H4 (cell line): ENCODE results near the gene OSBPL5. TPM values are rescaled to one million over a fixed set of nuclear protein-coding genes. Genes with fewer than 3 reads are reported as not detected.

ENCODE experiments used
- DNase-seq: peaks from one replicate; pipeline ENCODE4 v3.0.0-alpha.2; 2015; ENCODE audit warnings: low spot score
- total RNA-seq: library from RNA; depleted of rRNA; stranded (reverse); fragments of >200 nt; shearing (Covaris generic); gene quantifications from 2 replicates; pipeline ENCODE4 v1.2.3, GENCODE V29; 2014

The OSBPL5 gene
- total RNA-seq, 1 experiment from 2014 or later, result 9.2 TPM

DNA sequence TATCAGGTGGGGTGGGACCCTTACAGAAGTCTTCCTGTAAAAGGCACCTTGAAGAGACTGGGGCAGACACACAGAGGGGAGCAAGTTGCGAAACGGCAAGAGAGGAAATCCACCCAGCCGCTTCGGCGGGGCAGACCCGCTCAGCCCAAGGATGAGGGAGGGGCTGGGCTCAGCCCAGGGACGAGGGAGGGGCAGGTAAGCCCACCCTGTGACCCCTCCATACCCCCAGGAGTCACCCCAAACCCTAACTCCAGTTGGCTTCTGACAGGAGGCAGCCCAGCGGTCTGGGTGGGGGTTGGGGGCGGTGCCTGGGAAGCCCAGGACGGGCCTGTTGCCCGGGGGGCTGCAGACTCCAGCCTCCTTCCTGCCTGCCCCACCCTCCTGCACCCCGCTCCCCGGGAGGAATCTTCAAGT is 965 bp downstream of the OSBPL5 start:
- DNase-seq, result no peak

DNA sequence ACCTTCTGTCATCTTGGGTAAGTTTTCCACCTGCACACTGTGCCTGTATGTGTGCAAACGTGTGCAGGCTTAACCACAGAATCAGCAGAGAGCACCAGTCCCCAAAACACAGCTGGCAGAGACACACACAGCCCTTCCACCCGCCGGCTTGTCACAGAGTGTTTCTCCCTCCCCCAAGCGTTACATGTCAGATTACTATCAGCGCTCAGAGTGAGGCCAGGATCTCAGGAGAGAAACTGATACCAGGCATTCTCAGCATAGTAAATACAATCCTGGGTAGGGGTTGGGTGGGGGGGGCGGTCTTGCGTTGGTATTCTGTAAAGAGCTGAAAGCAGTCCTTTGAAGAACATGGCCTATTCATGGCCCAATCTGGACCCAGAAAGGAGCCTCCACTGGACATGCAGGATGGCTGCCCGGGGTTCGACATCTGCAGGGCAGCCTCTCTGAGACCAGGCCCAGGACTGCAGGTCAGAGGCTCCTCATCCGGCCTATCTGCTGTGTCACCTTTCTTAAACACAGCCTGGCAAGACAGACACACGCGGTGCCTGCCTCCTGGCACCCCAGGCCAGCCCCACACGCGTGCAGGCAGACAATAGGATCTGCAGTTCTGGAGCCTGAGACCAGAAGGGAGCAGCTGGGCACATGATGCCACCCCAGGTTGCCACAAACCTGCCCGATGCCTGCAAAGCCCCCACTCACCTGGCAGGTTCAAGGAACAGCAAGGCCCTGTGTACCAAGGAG is 1.7 kb downstream of the OSBPL5 start:
- DNase-seq, result no peak

DNA sequence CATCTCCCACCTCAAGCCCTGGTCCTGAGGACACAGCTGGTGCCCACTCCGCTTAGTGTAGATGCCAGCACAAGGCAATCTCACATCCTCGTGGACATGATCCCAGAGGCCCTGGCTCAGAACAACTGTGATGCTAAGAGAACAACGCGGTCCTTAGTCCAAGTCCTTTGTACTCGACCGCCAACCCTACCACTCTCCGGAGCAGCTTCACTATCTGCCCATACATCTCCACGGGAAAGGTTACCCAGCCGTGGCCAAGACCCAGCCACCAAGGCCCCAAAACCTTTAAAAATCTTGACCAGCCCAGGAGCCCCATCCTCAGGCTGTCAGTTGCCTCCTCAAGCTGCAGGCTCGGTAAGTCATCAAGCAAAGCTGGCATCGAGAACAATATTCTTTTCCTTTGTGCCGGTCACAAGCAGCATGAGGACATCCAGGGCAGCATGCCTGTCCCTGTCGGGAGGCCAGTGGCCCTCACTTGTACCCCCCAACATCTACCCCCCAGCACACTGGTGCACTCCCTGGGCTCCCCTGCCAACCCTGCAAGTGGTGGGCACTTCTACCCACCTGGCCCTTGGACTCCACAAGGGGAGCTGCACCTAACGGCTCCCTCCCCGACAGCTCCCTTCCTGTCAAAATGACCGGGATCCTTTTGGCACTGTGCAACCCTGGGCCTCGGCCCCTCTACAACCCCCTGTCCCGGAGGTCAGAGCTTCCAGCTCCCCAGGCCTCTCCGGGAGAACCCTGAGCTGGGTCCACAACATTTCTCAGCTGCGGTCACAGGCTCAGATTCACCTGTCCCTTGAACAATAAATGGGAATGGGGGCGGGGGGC is 2.5 kb downstream of the OSBPL5 start:
- no peak for DNase-seq

DNA sequence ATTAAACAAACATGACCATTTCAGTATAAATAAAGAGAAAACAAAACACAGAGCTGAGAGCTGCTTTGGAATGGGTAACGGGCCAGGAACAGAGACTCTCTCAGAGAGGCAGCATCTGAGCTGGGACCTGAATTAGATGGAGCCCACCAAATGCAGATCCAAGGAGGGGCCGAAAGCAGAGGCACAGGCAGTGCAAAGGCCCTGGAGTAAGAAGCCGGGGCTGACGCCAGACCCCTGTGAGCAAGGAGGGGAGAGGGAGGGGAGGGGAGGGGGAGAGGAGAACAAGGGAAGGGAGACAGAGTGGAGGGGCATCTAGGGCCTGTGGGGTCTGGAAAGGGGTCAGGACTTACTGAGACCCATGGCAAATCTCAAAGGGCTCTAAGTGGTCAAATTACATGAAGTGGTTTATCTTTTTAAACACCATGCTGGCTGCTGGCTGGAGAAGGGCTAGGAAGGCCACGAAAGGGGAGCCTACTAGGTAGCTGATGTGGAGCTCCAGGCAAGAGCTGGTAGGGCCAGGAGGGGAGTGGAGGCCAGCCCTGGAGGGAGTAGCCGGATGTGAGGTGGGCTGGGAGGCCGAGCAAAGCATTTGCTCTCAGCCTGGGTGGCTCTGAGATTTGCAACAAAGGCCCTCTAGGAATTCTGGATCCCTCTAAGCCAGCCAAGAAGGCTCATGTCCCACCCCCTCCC is 3.2 kb downstream of the OSBPL5 start:
- no peak for DNase-seq

DNA sequence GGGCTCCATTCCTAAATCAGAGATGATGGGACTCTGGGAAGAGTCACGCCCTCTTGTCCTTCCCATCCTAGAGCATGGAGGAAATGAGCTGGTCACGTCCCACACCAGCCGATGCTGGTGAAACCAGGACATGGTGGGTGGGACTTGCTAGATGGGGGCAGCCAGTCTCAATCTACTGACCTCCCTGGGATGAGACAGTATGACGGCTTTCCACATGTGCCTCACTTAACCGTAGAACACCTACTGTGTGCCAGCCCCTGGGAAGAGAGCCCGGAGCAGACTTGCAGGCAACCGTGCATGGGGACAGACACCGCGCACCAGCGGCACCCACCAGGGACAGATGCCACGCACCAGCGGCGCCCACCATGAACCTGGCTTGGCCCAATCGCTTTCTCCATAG is 3.8 kb downstream of the OSBPL5 start:
- DNase-seq, result no peak

DNA sequence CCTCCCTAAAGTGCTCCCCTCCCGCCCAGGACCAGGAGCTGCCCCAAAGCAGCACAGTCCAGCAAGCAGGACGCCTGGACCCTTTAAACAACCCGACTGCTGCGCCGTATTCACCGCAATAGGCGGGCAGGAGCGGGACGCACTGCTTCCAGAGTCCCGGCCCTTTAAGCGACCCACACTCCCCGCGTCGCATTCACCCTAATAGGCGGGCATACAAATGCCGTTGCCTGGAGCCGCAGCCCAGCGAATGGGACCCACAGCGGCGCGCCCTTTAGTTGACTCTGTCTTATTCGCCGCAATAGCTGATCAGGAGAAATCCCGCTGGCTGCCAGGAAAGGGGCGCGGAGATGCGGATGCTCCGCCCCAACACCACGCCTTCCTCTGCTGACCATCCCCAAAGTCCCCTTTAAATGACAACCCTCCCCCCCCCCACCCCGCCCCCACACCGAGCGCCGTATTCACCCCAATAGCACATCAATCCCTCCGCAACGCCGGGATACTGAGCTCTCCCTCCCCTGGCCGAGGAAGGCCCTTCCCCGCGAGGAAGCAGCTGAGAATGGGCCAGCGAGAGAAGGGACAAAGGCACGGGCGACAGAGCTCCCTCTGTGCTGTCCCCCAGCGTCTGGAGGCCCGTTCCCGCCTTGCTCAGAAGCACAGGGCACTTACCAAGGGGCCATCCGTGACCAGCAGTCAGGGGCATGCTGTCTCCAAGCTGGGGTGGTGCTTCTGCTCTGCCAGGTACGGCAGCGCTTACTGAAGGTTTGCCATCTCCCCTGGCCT is 4.7 kb downstream of the OSBPL5 start:
- DNase-seq, result peak; percentile 87

DNA sequence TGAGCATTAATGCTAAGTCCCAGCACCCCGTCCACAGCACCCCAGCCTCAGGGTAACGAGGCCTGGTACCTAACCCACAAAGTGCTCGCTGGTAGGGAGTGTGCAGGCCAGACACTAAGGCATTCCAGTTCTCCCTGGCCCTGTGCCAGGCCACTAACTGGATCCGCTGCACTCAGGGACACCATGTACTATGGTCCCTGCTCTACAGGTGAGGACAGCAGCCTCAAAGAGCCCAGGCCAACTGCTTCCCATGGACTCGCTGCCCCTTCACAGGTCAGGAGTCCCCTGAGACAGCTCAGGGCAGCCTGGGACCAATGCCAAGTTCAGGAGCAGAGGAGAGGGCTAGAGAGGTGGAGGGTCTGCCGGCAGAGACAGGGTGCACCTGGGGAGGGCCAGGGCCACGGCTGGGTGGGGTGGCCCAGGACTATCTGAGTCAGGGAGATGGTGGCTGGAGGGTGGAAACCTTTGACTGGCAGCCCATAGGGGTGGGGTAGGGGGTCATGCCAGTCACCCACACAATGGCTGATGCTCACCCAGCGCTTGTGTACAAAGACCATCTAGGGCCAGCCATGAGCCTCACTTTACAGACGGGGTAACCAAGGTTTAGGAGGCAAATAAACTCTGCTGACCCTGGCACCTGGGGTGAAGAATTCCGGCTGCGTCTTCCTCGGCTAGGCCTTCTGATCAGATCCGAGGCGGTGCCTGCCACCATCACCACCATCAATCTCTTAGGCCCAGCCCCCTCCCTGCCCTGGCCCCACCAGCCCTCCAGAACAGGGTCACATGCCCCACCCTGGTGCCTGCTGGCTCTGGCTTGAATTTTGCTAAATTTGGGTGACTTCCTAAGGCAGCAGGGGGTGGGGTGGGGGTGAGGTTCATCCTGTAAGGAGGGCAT is 5.6 kb downstream of the OSBPL5 start:
- no peak for DNase-seq

DNA sequence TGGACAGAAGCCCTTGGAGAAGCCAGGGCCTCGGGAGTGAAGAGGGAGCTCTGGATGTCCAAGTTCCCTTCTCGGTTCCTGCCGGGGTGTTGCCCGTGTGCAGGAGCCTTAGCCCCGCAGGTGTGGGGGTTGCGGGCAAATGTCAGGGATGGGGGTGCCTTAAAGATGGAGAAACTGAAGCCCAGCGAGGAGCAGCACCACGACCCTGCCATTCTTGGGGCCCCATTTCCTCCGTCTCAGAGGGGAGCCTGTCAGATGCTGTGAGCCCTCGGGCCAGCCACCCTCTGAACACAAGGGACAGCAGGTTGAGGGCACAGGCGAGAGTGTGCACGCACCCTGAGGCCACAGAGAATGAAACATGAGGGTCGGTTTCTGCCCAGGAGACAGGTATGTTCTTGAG is 6.3 kb downstream of the OSBPL5 start:
- DNase-seq, result no peak

DNA sequence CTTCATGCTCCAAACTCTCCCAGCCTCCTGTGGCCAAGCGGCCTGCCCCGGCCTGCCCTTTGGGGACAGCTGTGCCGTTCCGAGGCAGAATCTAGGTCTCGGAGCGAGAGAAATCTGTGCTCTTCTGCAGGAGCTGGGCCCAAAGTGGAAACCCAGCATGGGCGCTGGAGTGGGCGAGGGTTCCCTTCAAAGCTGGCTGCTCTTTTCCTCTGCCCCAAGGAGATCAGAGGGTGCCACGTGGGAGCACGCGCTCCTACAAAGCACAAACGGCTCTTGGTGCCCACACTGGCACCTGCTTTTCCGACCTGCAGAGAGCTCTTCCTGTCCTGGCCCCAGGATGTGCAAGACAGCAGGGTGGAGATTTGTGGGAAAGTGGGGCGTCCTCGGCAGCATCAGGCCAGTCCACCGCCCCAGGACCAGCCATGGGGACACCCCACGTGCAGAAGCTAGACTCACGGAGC is 6.9 kb downstream of the OSBPL5 start:
- DNase-seq, result no peak

DNA sequence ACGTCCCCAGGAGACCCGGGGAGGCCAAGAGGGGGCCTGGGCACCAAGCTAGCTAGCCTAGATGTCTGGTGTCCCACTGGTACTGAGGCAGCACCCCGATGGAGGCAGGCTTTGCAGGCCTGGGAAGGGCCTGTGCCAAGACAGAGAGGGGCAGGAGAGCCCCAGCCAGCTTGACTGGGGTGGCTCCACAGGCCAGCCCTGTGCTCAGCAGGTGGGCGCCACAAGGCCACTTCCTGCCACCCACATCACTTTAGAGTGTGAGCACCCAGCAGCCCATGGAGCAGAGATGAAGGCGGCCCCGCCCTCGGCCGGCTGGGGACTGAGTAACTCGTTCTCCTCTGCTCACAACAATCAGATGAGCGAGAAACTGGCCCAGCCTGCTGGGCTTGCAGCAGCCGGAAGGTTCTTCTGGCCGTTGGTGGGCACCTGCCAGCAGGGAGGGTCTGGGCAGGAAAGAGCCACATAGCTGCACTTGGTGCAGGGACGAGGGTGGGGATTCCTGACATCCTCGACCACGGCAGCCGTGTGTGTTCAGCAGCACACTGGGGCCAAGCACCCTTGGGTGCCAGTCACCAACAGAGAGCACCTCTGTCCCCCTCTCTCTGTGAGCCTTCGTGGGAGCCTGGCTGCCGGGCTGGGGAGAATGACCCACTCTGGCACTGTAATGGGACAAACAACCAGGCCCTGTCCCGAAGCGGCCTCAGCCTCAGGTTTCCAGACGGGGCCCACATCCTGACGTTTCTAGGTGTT is 7.6 kb downstream of the OSBPL5 start:
- no peak for DNase-seq

DNA sequence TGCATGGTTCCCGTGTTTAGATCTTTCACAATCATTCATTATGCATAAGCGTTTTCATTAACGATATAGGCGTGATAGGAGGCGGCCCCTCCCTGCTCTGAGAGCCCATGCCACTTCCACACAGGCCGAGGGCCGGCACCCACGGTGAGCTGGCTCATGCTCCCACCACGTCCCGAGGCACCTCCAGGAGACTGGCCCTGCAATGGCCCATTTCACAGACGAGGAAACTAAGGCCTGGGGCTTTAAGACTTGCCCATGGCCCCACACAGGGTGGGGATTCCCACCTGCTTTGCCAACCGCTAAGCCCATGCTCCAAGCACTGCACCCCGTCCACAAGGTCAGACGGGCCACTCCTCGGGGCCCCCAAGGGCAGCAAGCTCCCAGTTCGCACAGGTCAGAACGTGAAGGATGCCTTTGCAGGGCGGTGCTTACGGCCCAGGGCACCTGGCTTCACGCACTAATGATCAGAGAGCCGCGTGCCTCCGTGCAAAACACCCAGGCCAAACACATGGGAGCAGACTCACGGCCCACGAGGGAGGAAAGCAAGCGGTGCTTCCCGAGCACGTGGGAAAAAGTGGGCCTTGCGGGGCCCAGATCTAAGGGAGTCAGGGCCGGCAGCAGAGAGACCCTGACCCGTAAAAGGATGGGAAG is 8.3 kb downstream of the OSBPL5 start:
- DNase-seq, result no peak

DNA sequence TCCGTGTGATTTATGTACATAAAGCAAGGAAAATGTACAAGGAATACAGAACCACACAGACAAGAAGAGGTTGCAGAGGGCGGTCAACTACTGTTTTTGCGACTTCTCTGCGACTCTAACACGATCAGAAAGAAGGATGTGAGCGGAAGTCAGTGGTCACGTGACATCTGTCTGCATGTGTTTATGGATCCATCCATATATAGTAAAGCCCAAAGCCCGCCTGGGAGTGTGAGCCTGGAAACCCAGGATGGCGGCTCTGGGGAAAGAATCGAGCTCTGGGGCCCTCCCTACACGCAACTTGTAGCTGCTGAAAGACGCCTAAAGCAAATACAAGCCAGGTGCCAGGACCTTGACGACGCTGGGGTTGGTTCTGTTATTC is 8.8 kb downstream of the OSBPL5 start:
- DNase-seq, result no peak

DNA sequence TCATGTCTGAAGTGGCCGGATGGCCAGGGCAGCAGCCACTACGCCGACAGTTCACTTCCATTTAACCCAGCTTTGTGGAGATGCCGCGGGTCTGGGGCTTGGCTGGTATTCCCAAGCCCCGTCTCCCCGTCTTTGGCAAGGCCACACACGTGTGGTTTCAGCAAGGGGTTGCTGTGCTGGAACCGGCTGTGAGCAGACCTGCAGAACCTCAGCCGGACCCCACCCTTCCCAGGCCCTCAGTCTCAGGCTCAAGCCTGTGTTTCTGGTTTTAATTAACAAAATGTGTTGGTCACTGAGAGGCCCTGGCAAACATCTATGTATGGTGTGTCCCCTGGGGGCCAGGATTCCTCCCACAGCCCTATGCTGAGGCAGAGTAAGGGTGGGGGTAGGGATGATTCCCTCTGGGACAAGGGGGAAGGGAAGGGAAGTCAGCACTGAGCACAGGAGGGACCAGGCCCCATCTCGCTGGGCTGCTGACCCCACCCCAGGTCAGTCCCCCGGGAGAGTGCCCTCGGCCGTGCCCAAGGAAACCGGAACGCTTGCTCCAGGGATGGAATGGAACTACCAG is 9.3 kb downstream of the OSBPL5 start:
- no peak for DNase-seq

DNA sequence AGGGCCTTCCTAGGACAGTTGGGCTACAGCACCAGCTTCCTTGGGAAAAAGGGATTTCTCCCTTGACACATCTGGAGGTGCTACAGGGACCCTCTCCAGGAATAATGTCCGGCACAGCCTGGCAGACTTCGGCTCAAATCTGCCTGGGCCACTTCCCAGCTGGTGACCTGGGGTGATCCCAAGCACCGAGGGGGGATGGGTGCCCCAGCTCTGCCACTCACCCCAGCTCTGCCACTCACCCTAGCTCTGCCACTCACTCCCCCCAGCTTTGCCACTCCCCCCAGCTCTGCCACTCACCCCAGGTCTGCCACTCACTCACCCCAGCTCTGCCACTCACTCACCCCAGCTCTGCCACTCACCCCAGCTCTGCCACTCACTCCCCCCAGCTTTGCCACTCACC is 9.9 kb downstream of the OSBPL5 start:
- no peak for DNase-seq

DNA sequence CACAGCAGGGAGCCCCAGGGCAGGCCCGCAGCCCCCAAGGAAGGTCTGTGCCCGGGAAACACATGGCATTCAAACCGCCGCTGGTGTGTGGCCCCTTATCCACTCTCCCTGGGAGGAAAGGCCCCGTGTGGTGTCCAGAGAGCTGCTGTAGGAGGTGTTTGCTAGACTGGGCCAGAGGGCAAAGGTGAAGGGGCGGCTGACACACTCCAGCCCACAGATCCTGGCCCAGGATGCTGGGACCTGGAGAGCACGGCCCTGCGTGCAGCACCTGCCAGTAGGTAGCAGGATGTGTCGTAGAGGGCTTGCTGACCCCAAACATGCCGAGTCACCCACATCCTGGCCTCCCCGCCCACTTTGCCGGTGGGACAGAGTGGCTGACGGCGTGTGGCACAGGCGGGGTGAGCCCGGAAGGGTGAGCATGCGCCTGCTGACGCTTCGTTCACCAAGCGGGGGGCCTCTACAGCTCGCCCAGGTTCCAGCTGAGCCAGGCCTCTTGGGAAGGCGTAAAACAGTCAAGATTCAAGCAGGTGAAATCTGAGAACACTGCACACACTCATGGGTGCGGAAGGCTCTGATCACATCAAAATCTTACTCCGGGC is 11.0 kb downstream of the OSBPL5 start:
- DNase-seq, result no peak

DNA sequence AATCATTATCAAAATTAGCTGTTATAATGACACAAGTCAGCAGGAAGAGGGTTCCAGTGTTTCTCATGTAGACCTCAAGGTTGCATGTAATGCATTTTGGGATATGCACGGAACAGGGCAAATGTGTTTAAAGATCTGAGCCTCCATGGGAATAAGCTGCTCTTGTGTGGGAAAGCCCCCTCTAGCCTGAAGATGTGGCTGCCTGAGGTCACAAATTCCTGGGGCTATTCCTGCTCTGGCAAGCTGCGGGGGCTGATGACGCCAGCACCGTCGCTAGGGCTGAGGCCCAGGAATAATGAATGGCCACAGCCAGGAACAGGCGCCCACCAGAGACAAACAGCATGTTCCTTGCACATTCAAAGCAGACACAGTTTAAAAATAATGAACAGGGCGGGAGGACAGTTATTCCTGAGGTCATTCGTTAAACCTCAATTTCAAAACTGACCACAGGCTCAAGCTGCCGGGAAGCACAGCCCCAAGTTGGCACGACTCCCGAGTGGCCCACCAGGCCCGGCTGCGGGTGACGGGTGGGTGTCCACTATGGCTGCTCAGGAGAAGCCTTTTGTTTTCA is 11.7 kb downstream of the OSBPL5 start:
- no peak for DNase-seq

DNA sequence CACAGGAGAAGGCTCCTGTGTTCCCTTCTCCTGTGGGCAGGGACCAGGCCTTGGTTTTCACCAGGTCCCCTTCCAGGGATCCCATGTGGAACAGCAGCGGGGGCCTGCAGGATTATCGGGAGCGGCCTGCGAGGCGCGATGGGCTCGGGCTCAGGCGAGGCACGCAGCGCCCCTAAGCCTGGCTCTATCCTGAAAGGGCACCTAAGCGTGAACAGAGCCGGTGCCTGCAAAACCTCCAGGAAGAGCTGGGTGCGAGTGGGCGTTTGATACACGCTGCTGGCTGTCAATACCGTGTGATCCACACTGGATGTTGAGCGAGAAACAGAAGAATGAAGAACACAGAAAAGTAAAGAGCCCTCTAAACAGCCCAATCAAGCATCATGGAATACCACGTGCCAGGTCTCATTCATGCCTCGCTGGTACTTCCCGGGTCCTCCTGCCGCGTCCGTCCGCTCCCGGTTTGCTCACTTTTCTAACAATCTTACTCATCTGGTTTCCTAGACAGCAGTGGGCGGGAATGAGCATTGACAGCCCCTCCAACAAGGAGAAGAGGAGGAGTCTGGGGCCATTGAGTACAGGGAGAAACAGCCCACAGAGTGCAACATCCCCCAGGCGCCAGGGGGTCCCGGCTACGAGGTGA is 12.5 kb downstream of the OSBPL5 start:
- no peak for DNase-seq

DNA sequence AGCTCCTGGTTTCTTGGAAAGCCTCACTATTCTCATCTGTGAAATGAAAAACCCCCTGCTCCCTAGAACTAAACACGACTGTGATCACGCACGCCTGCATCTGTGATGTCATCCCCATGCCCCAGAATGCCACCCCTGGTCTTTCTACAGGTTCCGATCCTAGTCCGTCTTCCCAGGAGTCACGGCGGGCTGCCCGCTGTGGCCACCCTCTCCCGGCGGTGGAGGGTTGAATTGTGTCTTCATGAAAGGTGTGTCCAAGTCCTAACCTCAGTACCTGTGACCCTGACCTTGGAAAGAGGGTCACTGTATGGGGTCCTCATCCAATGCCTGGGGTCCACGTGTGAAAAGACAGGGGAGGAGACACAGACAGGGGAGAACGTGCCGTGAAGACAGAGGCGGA is 14.4 kb downstream of the OSBPL5 start:
- DNase-seq, result no peak
